IMR-90 (cell line): ENCODE results near the gene MYO1G.

Source experiments
- BHLHE40 ChIP-seq: fragments of 150-350 bp; IDR thresholded peaks from 2 replicates; pipeline ENCODE4 v1.6.1; 2016; ENCODE audit warnings: mild to moderate bottlenecking, low read depth, low read length
- CEBPB ChIP-seq: IDR thresholded peaks from 2 replicates; pipeline ENCODE4 v1.6.1; 2012; ENCODE audit warnings: low read depth, low read length, improper control_type of control experiment
- FOS ChIP-seq: fragments of 150-350 bp; IDR thresholded peaks from 2 replicates; pipeline ENCODE4 v1.6.1; 2016; ENCODE audit warnings: low read depth, low read length
- MAFK ChIP-seq: IDR thresholded peaks from 2 replicates; pipeline ENCODE4 v1.6.1; 2012; ENCODE audit warnings: low read depth, low read length, improper control_type of control experiment
- MAZ ChIP-seq: IDR thresholded peaks from 2 replicates; pipeline ENCODE4 v1.6.1; 2012; ENCODE audit warnings: low read depth, mild to moderate bottlenecking, low read length, improper control_type of control experiment, moderate library complexity, borderline replicate concordance
- MXI1 ChIP-seq: IDR thresholded peaks from 2 replicates; pipeline ENCODE4 v1.6.1; 2012; ENCODE audit warnings: low read depth, mild to moderate bottlenecking, low read length, moderate library complexity, borderline replicate concordance
- NFE2L2 ChIP-seq: fragments of 150-350 bp; IDR thresholded peaks from 2 replicates; pipeline ENCODE4 v1.6.1; 2016; ENCODE audit warnings: low read depth, mild to moderate bottlenecking, low read length
- POLR2A ChIP-seq: IDR thresholded peaks from 2 replicates; pipeline ENCODE4 v1.6.1; 2012; ENCODE audit warnings: mild to moderate bottlenecking, low read depth, low read length
- RAD21 ChIP-seq: IDR thresholded peaks from 2 replicates; pipeline ENCODE4 v1.6.1; 2012; ENCODE audit warnings: low read length, improper control_type of control experiment
- RCOR1 ChIP-seq: IDR thresholded peaks from 2 replicates; pipeline ENCODE4 v1.6.1; 2012; ENCODE audit warnings: mild to moderate bottlenecking, low read length, improper control_type of control experiment; ENCODE audit not compliant: insufficient replicate concordance
- RFX5 ChIP-seq: IDR thresholded peaks from 2 replicates; pipeline ENCODE4 v1.8.0; 2012; ENCODE audit warnings: low read depth, mild to moderate bottlenecking, low read length, moderate library complexity
- SMC3 ChIP-seq: fragments of 150-350 bp; IDR thresholded peaks from 2 replicates; pipeline ENCODE4 v1.6.1; 2016; ENCODE audit warnings: low read depth, mild to moderate bottlenecking, antibody characterized with exemption, low read length, moderate library complexity
- TF ChIP-seq, protein P1 (sequence below): conservative IDR thresholded peaks from 2 replicates; pipeline ENCODE4 v1.5.1; 2012; ENCODE audit warnings: mild to moderate bottlenecking, low read depth, low read length, improper control_type of control experiment

DNA sequence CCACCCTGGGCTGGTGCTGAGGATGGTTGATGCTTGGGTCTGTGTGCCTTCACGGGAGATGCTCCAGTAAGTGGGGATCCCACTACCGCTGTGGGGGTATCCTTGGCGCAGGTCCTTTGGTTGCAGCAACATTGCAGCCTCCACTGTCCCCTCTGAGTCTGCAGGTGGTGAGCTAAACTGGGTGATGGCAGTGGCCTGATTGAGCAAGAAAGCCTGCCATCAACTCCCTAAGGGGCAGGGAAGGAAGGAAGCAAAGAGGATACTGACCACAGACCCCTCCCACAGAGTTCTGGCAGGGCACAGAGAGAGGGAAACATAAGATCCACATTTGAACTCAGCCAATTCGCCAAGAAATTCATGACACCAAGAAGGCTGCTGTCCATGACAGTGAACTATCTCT is 43.2 kb downstream of the MYO1G start:
- TF ChIP-seq, protein P1, sequence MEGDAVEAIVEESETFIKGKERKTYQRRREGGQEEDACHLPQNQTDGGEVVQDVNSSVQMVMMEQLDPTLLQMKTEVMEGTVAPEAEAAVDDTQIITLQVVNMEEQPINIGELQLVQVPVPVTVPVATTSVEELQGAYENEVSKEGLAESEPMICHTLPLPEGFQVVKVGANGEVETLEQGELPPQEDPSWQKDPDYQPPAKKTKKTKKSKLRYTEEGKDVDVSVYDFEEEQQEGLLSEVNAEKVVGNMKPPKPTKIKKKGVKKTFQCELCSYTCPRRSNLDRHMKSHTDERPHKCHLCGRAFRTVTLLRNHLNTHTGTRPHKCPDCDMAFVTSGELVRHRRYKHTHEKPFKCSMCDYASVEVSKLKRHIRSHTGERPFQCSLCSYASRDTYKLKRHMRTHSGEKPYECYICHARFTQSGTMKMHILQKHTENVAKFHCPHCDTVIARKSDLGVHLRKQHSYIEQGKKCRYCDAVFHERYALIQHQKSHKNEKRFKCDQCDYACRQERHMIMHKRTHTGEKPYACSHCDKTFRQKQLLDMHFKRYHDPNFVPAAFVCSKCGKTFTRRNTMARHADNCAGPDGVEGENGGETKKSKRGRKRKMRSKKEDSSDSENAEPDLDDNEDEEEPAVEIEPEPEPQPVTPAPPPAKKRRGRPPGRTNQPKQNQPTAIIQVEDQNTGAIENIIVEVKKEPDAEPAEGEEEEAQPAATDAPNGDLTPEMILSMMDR = no peak
- TF ChIP-seq POLR2A (no peak), CEBPB (no peak), RFX5 (no peak), MXI1 (no peak), BHLHE40 (no peak), RAD21 (no peak), FOS (no peak), RCOR1 (no peak), SMC3 (no peak), MAZ (no peak), MAFK (no peak), NFE2L2 (no peak)
